Measurements from ENCODE around the gene P4HB.

DNA sequence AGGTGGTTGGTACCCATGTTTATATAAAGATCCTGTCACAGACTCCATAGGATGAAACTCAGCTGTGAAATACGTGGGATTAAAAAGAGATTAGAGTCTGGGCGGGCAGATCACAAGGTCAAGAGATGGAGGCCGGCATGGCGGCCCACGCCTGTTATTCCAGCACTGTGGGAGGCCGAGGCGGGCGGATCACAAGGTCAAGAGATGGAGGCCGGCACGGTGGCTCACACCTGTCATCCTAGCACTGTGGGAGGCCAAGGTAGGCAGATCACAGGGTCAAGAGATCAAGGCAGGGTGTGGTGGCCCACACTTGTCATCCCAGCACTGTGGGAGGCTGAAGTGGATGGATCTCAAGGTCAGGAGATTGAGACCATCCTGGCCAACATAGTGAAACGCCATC lies 35.1 kb upstream of the P4HB start:
- TF ChIP-seq POLR2A (IDR thresholded peaks at IDR 0.05; ENCODE audit: low read length) = no peak
- TF ChIP-seq GATA1 (IDR thresholded peaks at IDR 0.05; ENCODE audit: low read depth, low read length) = no peak
